Esophagus (tissue), 2 donors: ENCODE measurements around the gene WNT4. TPM values are rescaled to one million over a fixed set of nuclear protein-coding genes. Genes with fewer than 3 reads are reported as not detected.

Experiments
- H3K27ac ChIP-seq, 2 donors: one replicate each; pipeline ENCODE4 v1.5.1; 2013; ENCODE audit warnings: low read depth in 2 of 2, mild to moderate bottlenecking in 2 of 2, inconsistent platforms in 1 of 2, low read length in 1 of 2, moderate library complexity in 1 of 2
- H3K27me3 ChIP-seq, 2 donors: one replicate each; pipeline ENCODE4 v1.6.1; 2013; ENCODE audit warnings: low read length in 2 of 2, control low read depth in 1 of 2, mild to moderate bottlenecking in 1 of 2; ENCODE audit not compliant: insufficient read depth in 2 of 2, control insufficient read depth in 1 of 2
- H3K36me3 ChIP-seq, 2 donors: one replicate each; pipeline ENCODE4 v1.6.1; 2013; ENCODE audit warnings: low read length in 1 of 2; ENCODE audit not compliant: control insufficient read depth in 2 of 2, insufficient read depth in 2 of 2
- H3K4me1 ChIP-seq, 2 donors: one replicate each; pipeline ENCODE4 v1.6.1; 2013; ENCODE audit warnings: low read length in 1 of 2; ENCODE audit not compliant: control insufficient read depth in 2 of 2, insufficient read depth in 2 of 2
- H3K4me3 ChIP-seq, 2 donors: one replicate each; pipeline ENCODE4 v1.5.1; 2013; ENCODE audit warnings: low read length in 2 of 2, mild to moderate bottlenecking in 2 of 2, low read depth in 1 of 2, moderate library complexity in 1 of 2
- H3K9me3 ChIP-seq, 2 donors: one replicate each; pipeline ENCODE4 v1.6.1; 2013; ENCODE audit warnings: mild to moderate bottlenecking in 2 of 2, low read depth in 1 of 2, low read length in 1 of 2, moderate library complexity in 1 of 2; ENCODE audit not compliant: control insufficient read depth in 2 of 2, insufficient read depth in 1 of 2
- WGBS, 2 donors: extraction: QIAGEN DNeasy Blood & Tissue Kit; methylation state at CpG; one replicate each; pipeline ENCODE4 v1.1.7; 2013; 5-methylcytosine and 5-hydroxymethylcytosine counted together
- polyA plus RNA-seq, 2 donors: library from polyadenylated mRNA; stranded (reverse); fragments of 200-250 nt; gene quantifications; one replicate each; pipeline ENCODE4 v1.2.3, GENCODE V29; 2013
- donor health status: healthy with polysubstance abuse.
- donor health status: Bipolar disorder and iron deficiency.

The WNT4 gene
- polyA plus RNA-seq, 2 donors = 9.4 to 15.6 TPM

DNA sequence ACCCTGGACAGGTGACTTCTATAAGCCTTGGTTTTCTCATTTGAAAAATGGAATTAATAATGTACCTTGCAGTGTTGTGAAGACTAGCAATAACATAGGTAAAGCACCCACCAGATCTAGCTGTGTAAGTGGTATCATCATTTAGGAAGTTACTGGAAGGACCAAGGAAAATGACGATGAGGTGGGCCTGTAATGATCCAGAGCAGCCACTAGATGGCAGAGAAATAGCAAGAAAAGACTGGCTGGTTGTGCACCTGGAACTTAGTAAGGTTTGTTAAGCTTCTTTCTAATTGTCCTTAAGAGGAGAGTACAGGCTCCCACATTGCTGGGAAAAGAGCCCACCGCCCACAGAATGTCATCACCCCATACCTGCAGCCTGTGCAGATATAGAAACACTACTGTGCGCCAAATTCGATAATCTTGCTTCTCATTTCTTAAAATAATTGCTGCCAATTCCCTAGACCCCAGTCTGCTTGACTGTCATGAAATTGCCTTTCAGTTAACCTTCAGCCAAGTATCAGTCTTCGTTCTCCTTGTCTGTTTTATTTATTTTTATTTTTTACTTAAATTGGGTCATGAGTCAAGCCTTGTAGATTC, 37.2 kb downstream of the WNT4 start:
- H3K4me3 ChIP-seq = no peak overlapping the region
- H3K27ac ChIP-seq = no peak overlapping the region
- H3K4me1 ChIP-seq = no peaks in the 10 kb centered on the region
- peaks cover 0 to 13% of the 10 kb centered on the region in 2 donors for H3K36me3 ChIP-seq
- H3K27me3 ChIP-seq = no peaks in the 10 kb centered on the region
- WGBS, 2 donors = 57 to 65% methylated on average over 5 of the region's 5 CpGs
- H3K9me3 ChIP-seq = no peaks in the 10 kb centered on the region

DNA sequence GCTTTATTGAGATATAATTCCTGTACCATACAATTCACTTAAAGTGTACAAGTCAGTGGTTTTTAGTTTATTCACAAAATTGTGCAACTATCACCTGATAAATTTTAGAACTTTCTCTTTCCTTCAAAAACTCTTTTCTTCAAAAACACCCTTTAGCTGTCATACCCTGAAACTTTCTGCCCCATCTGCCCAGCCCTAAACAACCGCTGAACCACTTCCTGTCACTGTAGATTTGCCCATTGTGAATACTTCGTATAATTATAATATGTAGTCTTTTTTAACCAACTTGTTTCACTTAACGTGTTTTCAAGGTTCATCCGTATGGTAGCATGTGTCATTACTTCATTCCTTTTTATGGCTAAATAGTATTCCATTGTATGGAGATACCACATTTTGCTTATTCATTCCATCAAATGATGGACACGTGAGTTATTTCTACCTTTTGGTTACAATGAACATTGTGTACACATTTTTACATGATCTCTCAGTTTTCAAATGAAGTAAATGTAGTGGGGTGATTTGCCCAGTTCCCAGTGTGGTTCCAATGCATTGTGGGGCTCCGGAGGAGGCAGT, 37.9 kb downstream of the WNT4 start:
- H3K27ac ChIP-seq = no peak overlapping the region
- H3K4me3 ChIP-seq = no peak overlapping the region
- H3K4me1 ChIP-seq = no peaks in the 10 kb centered on the region
- H3K9me3 ChIP-seq = no peaks in the 10 kb centered on the region
- peaks cover 3 to 15% of the 10 kb centered on the region in 2 donors for H3K36me3 ChIP-seq
- 81 to 87% methylated on average over 6 of the region's 6 CpGs for WGBS, 2 donors
- H3K27me3 ChIP-seq = no peaks in the 10 kb centered on the region

DNA sequence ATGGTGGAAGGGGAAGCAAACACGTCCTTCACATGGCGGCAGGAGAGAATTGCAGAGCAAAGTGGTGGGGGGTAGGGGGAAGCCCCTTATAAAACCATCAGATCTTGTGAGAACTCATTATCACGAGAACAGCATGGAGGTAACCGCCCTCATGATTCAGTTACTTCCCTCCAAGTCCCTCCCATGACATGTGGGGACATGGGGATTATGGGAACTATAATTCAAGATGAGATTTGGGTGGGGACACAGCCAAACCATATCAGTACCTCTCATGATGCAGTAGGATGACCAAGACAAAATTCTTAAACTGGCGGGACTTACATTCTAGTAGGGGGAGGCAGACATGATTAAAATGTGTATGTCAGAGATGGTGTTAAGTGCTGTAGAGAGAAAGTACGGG, 38.8 kb downstream of the WNT4 start:
- Histone ChIP-seq H3K27ac (no peak overlapping the region), H3K4me1 (no peaks in the 10 kb centered on the region), H3K36me3 (peaks cover 3 to 10% of the 10 kb centered on the region in 2 donors), H3K4me3 (no peak overlapping the region), H3K27me3 (no peaks in the 10 kb centered on the region), H3K9me3 (no peaks in the 10 kb centered on the region)
- WGBS, 2 donors = 79 to 85% methylated on average over 6 of the region's 6 CpGs

DNA sequence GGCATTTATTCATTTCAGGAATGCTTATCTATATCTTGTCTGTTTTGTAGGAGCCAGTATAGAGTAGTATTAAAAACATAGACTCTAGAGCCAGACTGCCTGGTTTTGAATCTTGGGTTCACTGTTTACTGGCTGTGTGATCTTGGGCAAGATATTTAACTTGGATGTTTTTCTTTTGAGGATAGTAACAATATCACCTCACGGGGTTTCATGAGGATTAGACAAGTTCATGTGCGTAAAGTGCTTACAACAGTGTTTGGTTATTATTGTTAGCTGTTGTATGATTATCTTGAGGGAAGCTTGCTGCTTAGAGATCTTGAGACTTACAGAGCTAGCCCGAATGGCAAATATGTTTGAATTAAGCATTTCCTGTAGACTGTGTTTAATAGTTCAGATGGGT, 40.2 kb downstream of the WNT4 start:
- Histone ChIP-seq H3K27me3 (no peaks in the 10 kb centered on the region), H3K4me3 (no peak overlapping the region), H3K4me1 (no peaks in the 10 kb centered on the region), H3K36me3 (peaks cover 3 to 5% of the 10 kb centered on the region in 2 donors), H3K9me3 (no peaks in the 10 kb centered on the region), H3K27ac (no peak overlapping the region)
- 62 to 77% methylated on average over 3 of the region's 3 CpGs for WGBS, 2 donors

DNA sequence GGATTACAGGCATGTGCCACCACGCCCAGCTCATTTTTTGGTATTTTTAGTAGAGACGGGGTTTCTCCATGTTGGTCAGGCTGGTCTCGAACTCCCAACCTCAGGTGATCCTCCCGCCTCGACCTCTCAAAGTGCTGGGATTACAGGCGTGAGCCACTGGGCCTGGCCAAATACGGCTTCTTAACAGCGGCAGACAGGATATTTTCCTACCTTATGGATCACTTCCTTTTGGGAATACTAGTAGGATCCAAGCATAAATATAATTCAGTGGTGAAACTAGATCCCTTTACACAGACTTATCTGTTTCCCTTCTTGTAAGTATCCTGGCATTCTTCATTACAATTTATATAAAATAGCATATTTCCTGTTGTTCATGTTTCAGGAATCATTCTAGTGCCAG, 40.9 kb downstream of the WNT4 start:
- Histone ChIP-seq H3K36me3 (peaks cover 3 to 5% of the 10 kb centered on the region in 2 donors), H3K27me3 (no peaks in the 10 kb centered on the region), H3K9me3 (no peaks in the 10 kb centered on the region), H3K4me3 (no peak overlapping the region), H3K27ac (no peak overlapping the region), H3K4me1 (no peaks in the 10 kb centered on the region)
- WGBS, 2 donors = 81 to 84% methylated on average over 8 of the region's 8 CpGs

DNA sequence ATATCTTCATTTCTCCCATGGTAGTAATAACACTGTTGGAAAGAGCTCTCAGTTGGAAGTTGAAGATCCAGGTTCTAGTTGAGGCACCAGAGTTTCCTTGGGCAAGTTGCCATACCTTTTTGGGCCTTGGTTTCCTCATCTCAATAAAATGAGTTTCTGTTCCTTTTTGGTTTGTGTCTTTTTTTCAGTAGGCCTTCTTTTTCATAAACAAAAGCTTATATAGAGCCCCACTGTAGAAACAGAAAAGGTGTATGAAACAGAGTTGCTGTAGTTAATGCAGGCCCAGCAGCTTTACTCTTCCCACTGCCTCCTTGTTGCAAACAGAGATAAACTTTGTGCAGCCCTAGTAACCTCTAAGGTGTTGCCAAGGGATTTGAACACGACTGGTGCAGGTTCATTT, 41.7 kb downstream of the WNT4 start:
- H3K4me3 ChIP-seq = no peak overlapping the region
- no peak overlapping the region for H3K27ac ChIP-seq
- no peaks in the 10 kb centered on the region for H3K4me1 ChIP-seq
- H3K36me3 ChIP-seq = peaks cover 3 to 9% of the 10 kb centered on the region in 2 donors
- WGBS, 2 donors = 31 to 38% methylated on average over 1 of the region's 1 CpG
- H3K9me3 ChIP-seq = no peaks in the 10 kb centered on the region
- H3K27me3 ChIP-seq = no peaks in the 10 kb centered on the region

DNA sequence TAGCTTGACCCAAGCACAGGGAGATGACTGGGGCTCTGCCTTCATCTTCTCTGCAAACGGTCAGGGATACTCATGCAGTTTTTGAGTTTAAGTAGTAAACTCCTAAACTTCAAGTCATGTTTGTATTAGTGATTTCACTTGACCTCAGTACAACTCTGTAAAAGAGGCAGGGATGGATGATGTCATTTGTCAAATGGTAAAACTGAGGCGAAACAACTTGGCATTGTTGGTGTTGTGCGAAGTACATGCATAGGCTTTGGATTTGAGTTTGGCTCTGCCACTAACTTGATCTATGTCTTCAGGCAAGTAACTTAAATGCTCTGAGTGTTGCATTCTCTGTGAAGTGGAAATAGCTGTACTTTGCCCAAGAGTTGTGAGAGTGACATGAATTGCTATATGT, 42.7 kb downstream of the WNT4 start:
- Histone ChIP-seq H3K27me3 (no peaks in the 10 kb centered on the region), H3K27ac (no peak overlapping the region), H3K4me1 (no peaks in the 10 kb centered on the region), H3K4me3 (no peak overlapping the region), H3K9me3 (no peaks in the 10 kb centered on the region), H3K36me3 (peaks cover 3 to 9% of the 10 kb centered on the region in 2 donors)
- 87 to 88% methylated on average over 3 of the region's 3 CpGs for WGBS, 2 donors

DNA sequence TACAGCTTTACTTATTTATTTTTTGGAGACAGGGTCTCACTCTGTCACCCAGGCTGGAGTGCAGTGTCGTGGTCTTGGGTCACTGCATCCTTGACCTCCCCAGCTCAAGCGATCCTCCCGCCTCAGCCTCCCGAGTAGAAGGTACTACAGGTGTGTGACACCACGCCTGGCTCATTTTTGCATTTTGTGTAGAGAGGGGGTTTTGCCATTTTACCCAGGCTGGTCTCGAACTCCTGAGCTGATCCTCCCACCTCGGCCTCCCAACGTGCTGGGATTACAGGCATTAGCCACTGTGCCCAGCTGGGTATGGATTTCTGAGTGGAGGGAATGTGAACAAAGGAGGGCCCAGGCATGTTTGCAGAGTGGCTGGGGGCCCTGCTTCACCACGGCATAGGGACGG, 44.1 kb downstream of the WNT4 start:
- 91 to 94% methylated on average over 10 of the region's 10 CpGs for WGBS, 2 donors
- Histone ChIP-seq H3K4me3 (no peak overlapping the region), H3K9me3 (no peaks in the 10 kb centered on the region), H3K36me3 (peaks cover 3 to 9% of the 10 kb centered on the region in 2 donors), H3K27me3 (no peaks in the 10 kb centered on the region), H3K27ac (no peak overlapping the region), H3K4me1 (no peaks in the 10 kb centered on the region)

DNA sequence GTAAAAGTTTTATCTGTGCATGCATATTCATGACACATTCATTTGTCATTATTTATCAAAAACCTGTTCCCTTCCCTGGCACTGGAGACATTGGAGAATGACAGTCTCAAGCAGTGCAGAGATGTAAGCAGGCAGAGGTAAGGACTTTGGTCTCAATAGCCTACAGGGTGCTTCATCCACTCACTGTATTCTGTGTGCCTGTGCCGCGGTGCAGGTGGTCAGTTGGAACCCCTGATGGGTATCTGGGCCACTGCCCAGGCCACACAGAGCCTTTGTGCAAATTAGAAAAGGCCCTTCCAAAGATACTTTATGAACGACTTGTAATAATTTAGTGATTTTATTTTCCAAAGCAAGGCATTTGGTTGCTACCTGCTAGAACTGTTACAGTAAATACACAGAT, 46.4 kb downstream of the WNT4 start:
- Histone ChIP-seq H3K27ac (no peak overlapping the region), H3K27me3 (no peaks in the 10 kb centered on the region), H3K36me3 (peaks cover 3 to 9% of the 10 kb centered on the region in 2 donors), H3K4me1 (no peaks in the 10 kb centered on the region), H3K4me3 (no peak overlapping the region), H3K9me3 (no peaks in the 10 kb centered on the region)
- WGBS, 2 donors = 81 to 84% methylated on average over 3 of the region's 3 CpGs

DNA sequence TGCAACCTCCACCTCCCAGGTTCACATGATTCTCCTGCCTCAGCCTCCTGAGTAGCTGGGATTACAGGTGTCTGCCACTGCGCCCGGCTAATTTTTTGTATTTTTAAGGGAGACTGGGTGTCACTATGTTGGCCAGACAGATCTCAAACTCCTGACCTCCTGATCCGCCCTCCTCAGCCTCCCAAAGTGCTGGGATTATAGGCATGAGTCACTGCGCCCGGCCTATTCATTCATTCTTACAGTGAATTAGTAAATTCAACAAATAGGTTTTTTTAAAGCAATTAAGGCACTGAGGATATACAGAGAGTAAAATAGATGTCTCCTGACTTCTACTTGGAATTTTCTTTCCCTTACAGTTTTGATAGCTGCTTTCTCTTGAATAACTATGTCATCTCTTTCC, 46.9 kb downstream of the WNT4 start:
- H3K36me3 ChIP-seq = peaks cover 3 to 10% of the 10 kb centered on the region in 2 donors
- H3K9me3 ChIP-seq = no peaks in the 10 kb centered on the region
- WGBS, 2 donors = 63 to 77% methylated on average over 5 of the region's 5 CpGs
- H3K27me3 ChIP-seq = no peaks in the 10 kb centered on the region
- no peaks in the 10 kb centered on the region for H3K4me1 ChIP-seq
- H3K27ac ChIP-seq = no peak overlapping the region
- H3K4me3 ChIP-seq = no peak overlapping the region
